ENCODE results near the gene HSF5.

- TF ChIP-seq GATA2 (IDR thresholded peaks at IDR 0.05; ENCODE audit: low read depth, low read length) (no peak), GATA3 (IDR thresholded peaks at IDR 0.05; ENCODE audit: low read depth, low read length) (no peak)
Measured at GRCh38 chr17:58409432-58409831, 78.8 kb downstream of the HSF5 start.

Measured in SH-SY5Y (cell line).